Measurements from ENCODE around the gene KTI12. TPM values are rescaled to one million over a fixed set of nuclear protein-coding genes. Genes with fewer than 3 reads are reported as not detected.

Gene KTI12

Small RNA genes within 50 kb of the gene (small RNA-seq; reads per million reads assigned to genes)
- not detected for gene RN7SL290P

Data from skeletal muscle satellite cell (primary cell).